HG03520 (cell line): ENCODE results near the gene GOLT1B.

ENCODE experiments used
- ATAC-seq: cut with Tn5 transposase; IDR thresholded peaks from one replicate; pipeline ENCODE4 v1.9.1; 2021; ENCODE audit warnings: mild to moderate bottlenecking, moderate library complexity; ENCODE audit not compliant: unreplicated experiment

GOLT1B gene

DNA sequence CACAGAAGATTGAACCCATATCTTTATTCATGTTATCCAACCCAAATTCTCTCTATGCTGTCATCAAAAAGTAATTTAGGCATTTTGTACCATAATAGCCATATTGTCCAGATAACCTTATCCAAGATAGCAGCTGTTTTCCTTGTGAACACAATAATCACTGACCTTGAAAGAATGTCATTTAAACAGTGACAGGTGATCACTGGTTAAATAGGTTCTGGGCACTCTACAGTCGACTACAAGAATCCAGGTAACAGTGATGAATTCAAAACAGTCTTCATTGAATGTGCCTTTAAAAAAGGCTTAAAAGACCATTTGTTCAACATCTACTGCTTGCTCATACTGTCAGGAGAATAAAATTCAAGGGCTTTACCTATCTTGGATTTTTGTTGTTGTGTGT, 20.0 kb downstream of the GOLT1B start:
- ATAC-seq: no peak

DNA sequence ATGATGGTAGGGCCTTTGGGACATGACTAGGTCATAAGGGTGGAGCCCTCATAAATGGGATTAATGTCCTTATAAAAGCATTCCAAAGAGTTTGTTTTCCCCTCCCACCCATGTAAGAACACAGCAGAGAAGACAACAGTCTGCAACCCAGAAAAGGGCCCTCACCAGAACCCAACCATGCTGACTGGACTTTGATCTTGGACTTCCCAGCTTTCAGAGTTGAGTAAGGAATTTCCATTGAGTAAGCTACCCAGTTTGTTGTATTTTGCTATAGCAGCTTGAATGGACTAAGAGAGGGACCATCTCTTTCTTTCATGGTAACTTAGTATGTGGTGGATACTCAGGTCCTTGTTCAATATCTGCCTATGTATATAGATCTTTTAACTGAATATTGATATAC, 21.6 kb downstream of the GOLT1B start:
- no peak for ATAC-seq

DNA sequence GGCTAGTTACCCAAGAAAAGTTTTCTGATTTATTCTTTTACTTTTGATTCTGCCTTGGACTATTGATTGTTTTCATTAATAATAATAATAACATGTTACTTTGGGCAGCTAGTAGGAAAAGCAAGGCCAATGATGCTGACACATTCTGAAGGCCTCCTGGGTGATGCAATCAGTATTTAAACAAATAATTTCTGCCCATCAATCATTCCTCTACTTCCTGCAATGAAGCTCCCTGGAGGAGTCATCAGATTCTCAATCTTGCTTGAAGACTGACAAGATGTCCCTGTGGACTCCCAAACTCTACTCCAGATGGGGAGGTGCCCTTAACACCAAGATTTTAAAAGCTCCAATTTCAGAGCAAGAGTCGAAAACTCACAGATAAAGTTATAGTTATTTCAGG, 24.5 kb downstream of the GOLT1B start, which contains the start of gene SPX:
Gene SPX, plus strand, starts transcription at position 244 of the 400 bp plus-strand sequence. CDS start 177 bp downstream, outside the sequence.
- ATAC-seq: no peak

DNA sequence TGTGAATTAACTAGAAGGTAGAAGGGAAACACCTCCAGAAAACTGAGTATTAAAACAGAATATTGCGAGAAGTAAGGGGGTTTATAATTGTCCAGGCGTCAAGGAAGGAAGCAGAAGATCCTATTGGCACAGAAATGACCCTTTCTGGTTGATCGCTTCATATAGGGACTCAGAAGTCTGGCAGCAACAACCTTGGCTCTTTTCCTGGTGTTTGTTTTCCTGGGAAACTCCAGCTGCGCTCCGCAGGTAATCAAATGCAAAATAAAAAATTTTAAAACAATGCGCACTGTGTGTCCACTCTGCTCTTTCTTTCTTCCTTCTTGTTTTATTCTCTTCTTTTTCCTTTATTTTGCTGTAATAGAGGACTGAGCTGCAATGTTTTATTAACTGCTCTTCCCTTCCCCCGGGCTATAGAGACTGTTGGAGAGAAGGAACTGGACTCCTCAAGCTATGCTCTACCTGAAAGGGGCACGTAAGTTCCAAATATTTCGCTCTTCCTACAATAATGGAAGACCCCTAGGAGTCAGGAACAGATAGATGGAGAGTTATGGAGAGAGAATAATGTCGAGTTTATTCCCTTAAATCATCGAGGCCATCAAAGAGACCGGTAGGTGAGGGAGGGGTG, 25.2 kb downstream of the GOLT1B start:
- ATAC-seq: no peak

DNA sequence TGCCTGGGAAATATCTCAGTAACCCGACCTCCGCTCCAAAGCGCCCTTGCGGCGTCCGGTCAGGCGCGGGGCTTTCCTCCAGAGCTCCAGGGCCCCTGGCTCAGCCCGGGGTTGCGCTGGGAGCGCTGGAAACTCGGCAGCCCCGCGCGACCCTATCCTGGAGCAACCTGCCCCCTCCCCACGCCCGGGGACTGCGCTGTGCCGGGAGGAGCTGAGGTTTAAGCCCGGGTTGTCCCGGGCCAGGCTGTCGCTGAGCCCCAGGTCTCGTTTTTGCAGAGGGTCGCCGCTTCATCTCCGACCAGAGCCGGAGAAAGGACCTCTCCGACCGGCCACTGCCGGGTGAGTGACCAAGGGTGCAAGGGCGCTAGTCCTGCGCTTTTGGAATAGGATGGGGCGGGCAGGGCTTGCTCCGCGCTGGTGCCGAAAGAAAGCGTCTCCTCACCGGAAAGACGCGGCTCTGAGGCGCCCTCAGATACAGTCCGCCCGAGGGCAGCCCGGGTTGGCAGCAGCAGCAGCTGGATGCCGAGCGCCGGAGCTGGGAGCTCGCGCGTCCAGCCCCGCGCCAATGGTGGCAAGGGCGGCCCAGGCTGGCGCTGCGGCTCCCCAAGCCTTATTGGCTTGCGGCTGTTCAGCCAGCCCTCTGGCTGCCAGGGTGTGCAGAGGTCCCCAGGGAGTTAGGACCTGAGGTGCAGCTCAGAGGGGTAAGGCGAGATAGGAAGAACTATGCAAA, 26.0 kb downstream of the GOLT1B start:
- ATAC-seq: peak; percentile 75

DNA sequence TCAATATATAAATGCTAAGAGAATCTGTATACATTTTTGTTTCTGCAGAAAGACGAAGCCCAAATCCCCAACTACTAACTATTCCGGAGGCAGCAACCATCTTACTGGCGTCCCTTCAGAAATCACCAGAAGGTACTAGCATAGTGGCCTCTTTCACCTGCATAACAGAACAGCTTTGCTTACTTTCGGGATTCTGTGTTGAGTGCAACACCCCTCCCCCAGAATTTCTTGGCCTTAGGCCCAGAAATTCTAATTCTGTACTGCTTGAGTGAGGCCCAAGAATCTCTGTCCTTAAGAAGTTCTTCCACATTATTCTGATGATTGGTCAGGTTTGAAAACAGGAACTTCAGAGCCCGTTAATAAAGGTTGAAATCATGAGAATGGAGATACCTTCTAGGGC, 27.4 kb downstream of the GOLT1B start:
- ATAC-seq: no peak

DNA sequence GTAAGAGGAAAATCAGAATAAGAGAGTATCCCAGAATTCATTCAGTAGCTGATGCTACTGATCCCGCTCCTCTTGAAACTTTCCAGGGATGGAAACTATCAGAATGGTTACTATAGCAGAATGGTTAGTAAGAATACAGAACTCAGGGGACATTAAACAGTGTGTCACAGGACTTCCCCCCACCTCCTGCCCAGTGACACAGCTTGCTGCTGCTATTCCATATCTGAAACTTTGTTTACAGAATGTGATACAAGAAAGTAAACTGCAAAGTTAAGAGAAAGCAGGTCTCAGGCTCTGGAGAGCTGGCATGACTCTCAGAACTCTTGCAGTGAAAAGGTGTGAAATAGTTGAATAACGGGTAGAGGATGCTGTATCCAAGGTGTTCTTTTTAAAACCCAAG, 27.9 kb downstream of the GOLT1B start:
- no peak for ATAC-seq

DNA sequence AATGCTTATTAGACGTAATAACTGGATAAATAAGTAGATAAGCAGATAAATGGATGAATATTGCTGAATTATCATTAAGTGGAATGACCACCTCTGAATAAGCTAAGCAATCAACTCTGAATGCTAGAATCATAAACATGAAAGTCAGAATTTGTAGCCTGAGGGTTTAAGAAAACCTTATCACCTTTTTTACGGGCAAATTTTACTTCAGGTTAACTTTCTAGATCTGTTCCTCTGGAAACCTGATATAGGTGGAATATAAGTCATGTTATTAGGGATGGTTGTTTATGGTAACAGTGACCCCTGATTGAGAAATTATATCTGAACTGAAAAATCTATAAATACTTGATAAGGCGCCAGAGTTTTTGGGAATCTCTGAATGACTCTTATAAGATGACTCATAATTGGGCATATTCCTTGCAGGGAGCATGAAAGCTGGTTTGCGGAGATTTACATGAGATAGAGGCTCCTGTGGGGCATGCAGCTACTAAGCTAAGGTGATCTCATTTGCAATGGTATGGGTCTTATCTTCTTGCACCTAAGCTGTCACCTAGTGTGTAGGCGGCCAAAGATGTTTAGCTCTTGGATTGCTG, 36.6 kb downstream of the GOLT1B start:
- no peak for ATAC-seq

DNA sequence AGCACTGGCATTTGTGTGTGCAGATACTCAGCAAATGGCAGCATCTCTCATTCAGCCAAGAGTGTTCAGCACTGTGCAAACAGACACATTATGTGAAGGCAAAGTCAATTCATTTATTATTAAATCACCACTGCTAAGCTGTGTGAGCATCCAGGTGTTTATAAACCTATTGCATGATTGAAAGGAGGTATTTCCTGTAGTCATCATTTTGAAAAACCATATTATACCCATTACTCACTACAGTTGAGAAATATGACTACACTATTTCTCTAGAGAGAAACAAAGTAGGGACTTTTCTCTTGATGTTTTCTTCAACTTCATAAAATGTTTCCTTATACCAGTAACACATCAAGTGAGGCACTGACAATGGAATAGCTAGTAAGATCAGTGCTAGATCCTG, 38.2 kb downstream of the GOLT1B start:
- ATAC-seq: no peak

DNA sequence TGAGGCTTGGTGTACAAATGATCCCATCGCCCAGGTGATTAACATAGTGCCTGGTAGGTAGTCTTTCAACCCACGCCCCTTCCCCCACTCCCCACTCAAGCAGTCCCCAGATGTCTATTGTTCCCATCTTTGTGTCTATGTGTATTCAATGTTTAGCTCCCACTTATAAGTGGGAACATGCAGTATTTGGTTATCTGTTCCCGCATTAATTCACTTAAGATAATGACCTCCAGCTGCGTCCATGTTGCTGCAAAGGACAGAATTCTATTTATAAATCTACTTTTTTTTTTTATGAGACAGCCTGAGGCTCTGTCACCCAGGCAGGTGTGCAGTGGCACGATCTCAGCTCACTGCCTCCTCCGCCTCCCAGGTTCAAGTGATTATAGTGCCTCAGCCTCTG, 40.2 kb downstream of the GOLT1B start:
- no peak for ATAC-seq

DNA sequence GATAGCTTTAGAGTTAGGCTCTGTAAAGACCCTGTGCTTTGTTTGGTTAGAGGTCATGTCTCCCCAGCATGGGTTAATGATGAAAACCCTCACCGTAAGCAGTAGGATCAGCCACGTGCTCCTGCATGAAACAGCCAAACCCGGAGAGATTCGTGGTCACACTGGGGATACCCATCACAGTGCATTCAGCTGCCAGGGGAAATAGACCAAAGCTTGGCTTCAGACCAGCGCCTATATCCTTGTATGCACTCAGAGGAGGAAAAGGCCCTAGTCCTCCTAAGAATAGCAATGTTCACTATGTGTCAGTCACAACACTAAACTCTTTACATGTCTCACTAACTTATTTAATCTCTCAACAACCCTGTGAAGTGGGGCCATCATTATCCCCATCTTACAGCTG, 40.8 kb downstream of the GOLT1B start:
- ATAC-seq: no peak

DNA sequence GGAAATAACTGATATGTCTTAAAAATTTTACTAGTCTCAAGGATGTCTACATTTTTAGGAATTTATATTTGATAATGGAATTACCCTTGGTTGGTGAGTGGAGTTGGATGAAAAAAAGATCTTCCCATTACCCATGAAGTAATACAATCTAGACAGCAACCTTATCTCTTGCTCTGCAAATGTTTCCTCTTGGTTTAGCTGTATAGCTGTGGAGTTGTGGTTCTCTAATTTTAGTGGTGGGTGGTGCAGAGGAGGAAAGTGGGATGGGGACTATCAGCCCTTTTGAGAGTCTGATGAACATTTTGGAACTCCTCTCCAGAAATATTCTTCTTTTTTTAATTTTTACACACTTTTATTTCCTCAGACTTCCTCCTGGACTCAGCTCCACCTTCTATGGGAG, 41.6 kb downstream of the GOLT1B start:
- no peak for ATAC-seq

DNA sequence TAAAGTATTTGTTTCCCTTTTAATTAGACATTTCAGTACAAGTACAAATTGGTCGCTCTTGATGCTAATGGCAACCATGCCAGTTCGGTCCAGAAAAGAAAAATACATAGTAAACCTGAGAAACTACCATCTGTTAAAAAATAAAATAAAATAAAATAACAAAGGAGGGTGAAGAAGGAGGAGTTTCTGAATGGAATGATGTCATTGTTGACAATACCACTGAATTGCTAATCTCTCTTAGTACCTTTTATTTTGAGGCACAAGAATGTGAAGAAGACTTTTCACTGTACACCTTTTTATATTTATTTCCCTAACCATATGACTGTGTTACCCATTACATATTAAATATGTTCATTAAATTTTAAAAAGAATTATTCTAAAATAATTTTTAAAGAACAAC, 44.0 kb downstream of the GOLT1B start:
- ATAC-seq: no peak

DNA sequence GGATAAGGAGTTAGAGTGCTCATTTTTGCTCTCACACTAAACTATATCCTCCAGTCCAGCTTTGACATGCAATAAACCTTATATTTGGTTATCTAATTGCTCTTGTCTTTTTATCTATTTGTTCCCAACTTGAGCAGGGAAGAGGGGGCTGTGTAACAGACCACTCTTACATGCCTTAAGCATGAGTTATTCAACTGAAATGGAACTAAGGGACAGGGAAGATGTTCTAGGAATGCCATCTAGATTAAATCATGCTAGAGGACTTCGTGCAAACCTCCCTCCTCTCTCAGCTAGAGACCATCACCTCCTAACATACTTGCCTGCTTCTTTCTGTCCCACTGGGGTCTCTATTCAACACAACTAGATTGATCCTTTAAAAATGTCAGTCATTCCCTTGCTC, 45.1 kb downstream of the GOLT1B start:
- no peak for ATAC-seq

DNA sequence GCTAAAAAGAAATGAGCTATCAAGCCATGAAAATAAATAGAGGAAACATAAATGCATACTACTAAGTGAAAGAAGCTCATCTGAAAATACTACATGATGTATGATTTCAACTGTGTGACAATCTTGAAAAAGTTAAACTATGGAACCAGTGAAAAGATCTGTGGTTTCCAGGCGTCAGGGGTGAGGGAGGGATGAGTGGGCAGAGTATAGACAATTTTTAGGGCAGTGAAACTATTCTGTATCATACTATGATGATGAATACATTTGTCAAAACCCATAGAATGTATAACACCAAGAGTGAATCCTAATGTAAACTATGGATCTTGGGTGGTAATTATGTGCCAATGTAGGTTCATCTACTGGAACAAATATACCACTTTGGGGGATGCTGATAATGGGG, 45.8 kb downstream of the GOLT1B start:
- ATAC-seq: no peak

DNA sequence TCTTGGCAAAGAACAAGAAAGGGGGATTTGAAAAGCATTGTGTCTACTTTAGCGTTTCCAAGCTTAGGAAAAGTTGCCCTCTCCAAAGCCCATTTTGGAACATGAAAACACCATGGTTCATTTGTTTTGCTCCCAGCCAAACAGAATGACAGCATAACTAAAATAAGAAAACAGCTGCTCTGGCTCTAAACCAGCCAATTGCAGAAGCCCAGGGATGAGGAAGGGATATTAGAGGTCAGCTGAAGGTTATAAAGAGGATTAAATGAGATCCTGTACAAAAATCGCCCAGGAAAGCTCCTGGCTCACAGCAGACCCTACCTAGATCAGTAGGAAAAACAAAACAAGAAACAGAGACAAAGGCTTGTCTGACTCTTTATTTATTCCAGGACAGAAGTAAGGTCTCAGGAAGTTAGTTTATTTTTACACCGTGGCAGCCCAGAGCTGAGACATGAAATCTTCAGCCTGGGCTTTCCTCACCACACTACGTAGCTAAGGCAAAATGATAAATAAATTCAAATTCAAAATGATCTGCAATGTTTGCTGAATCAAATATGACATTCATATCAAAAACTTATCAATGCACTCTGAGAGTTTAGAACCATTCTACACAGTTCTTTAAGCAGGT, 50.4 kb downstream of the GOLT1B start:
- ATAC-seq: no peak

DNA sequence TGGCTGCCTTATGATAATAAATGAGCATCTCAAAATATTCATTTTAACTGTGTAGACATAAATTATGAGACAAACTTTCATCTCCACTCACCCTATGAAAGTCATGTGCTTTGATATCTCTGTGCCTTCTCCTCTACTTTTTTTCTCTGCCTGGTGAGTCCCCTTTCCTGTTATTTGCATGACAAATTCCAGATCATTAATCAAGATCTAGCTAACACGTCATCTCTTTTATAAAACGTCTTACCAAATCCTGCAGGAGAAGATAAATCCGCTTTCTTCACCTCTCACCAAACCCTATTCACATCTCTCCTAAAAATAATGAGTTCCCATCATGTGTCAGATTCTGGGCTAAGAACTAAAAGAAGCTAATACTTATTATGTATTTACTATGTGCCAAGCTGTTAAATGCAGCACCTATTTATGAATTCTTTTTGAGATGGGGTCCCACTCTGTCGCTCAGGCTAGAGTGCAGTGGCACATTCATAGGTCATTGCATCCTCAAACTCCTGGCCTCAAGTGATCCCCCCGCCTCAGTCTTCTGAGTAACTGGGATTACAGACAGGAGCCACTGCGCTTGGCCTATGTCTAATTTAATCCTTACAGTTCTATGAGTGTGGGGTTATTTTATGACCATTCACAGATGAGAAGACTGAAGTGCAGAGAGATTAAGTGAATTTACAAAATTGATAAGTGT, 51.2 kb downstream of the GOLT1B start:
- ATAC-seq: no peak

DNA sequence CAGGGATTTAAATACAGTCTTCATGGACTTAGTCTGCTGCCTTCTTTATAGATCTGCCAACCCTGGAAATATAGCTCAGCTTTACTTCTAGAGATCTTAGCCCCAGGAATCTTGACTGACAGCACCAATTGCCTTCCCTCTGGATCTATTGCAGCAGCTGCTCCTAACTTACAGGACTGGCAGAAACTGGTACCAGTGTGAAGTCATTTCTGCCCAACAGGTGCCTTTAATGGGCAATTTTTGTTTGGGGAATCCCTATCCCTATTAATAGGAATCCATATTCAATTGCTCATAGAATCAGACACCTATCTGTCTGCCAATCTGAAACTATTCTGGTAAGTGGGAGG, 51.7 kb downstream of the GOLT1B start:
- no peak for ATAC-seq

DNA sequence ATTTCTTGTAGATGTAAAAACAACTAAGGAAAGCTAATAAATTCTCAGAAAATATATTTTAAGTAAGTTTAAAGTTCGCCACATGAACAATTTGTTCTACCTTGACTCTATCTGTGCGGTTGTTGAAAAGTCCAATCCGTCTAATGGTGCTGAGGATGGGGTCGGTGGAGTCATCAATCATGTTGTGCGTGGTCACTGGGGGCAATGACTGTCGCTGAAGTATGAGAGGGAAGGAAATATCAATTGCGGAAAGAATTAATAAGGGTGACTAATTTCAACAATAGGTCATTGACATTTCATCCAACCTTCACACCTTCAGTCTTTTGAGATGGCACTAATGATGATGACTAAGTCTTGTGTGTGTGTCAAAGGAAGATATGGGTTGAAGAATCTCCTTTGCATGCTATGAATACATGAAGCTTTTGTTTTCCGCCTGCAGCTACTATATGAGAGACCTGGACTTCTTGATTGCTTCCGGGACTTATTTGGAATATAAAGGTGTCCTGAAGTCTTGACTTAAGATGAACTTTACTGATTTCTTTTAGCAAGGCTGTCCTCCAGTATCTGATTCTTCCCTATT, 56.6 kb downstream of the GOLT1B start:
- no peak for ATAC-seq

DNA sequence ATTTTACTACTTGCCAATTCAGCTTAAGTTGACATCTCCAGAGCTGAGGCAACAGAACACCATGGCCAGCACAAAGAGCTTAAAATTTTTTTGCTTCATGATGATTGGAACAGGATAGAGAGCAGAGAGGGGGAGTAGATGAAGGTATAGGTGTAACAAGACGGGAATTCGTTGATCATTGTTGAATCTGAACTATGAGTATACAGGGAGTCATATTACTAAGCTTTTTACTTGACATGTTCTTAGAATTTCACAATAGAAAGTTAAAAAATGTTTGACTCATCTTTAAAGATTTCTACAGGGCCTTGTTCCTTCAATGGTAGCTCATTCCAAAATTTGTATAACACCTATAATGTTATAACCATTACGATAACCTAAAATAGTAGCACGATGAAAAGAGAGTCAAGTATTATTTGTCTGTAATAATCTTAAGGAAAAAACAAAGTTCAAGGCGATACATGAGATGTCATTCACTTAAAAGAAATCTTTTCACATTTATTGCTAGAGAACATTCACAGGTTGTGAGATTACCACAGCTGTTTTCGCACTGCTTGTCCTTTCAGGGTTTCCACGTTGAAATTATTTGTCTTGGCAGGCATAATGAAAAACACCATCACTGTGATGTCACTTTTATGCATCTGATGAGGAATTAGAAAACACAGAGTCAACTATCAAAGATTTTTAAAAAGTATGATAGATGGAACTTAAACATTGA, 58.4 kb downstream of the GOLT1B start:
- no peak for ATAC-seq
